Measurements from ENCODE around the gene ACTL7A.
"Not testable (repeated sequence)": the region's sequence is repeated elsewhere in the genome, so short reads cannot be mapped to it uniquely, and the experiment has no call there.

The ACTL7A gene

DNA sequence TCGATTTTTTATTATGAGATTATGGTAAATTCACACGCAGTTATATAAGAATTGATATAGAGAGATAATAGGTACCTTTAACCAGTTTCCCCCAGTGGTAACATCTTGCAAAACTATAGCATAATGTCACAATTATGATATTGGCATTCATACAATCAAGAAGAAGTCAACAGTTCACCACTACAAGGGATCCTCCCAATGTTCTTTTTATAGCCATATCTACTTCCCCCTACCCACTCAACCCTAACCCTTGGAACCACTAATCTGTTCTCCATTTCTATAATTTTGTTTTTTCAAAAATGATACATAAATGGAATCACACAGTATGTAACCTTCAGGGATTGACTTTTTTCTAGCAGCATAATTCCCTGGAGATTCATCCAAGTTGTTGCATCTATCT lies 16.1 kb upstream of the ACTL7A start:
- no peak overlapping the region for H3K4me3 ChIP-seq (ENCODE audit: low read depth, low read length)
- no peak for DNase-seq (ENCODE audit: low read depth)

DNA sequence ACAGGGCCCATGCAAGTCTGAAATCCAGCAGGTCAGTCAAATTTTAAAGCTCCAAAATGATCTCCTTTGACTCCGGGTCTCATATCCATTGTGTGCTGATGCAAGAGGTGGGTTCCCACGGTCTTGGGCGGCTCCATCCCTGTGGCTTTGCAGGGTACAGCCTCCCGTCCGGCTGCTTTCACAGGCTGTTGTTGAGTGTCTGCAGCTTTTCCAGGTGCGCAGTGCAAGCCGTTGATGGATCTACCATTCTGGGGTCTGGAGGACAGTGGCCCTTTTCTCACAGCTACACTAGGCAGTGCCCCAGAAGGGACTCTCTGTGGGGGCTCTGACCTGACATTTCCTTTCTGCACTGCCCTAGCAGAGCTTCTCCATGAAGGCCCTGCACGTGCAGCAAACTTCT lies 13.8 kb upstream of the ACTL7A start:
- DNase-seq (ENCODE audit: low read depth); H3K4me3 ChIP-seq (ENCODE audit: low read depth, low read length): not testable (repeated sequence)

DNA sequence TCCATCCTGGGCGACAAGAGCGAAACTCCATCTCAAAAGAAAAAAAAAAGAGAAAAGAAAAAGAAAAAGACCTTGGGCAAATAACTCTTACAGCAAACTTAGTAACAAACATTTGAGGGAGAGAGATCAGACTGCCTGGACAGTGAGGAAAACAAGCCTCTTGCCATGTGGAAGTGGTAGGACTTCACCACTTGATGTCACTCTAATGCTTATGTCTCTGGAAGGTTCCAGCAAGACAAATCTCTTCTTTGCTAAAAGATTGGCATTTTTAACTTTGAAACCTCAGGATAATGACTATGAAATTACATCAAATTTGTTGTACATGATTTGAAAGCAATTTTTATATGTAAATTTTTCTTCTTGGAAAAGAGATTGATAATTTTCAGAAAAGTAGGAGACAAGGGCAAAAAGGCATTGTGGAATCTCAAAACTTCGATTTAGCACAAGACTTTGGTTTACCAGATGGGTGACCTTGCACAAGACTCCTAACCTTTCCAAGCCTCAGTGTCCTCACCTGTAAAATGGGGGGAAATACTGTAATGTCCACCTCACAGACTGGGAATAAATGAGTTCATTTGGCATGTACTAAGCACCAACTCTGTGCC lies 11.7 kb upstream of the ACTL7A start:
- no peak overlapping the region for H3K4me3 ChIP-seq (ENCODE audit: low read depth, low read length)
- no peak for DNase-seq (ENCODE audit: low read depth)

GRCh38 chr9:108851138-108851537 lies 10.9 kb upstream of the ACTL7A start:
- no peak for DNase-seq (ENCODE audit: low read depth)
- no peak overlapping the region for H3K4me3 ChIP-seq (ENCODE audit: low read depth, low read length)

DNA sequence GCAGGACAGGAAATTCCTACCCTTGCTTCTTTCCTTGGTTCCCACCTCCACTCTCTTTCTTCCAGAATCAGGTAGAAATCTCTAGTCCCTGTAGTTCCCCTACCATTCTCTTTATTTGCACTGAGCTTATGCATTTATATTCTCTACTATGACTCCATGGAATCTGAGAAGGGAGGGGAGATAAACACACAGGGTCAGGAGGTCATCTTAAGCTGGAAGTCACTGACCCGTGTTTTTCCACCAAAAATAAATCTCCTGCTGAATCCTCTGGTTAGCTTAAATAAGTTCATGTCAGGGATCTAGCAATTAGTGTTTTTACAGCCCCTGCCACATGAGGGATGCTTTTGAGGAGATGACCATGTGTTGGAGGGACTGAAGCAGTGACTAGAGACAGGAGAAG lies 10.0 kb upstream of the ACTL7A start:
- no peak for DNase-seq (ENCODE audit: low read depth)
- H3K4me3 ChIP-seq (ENCODE audit: low read depth, low read length) = no peak overlapping the region

GRCh38 chr9:108854094-108854493 lies 8.0 kb upstream of the ACTL7A start:
- no peak overlapping the region for H3K4me3 ChIP-seq (ENCODE audit: low read depth, low read length)
- no peak for DNase-seq (ENCODE audit: low read depth)

DNA sequence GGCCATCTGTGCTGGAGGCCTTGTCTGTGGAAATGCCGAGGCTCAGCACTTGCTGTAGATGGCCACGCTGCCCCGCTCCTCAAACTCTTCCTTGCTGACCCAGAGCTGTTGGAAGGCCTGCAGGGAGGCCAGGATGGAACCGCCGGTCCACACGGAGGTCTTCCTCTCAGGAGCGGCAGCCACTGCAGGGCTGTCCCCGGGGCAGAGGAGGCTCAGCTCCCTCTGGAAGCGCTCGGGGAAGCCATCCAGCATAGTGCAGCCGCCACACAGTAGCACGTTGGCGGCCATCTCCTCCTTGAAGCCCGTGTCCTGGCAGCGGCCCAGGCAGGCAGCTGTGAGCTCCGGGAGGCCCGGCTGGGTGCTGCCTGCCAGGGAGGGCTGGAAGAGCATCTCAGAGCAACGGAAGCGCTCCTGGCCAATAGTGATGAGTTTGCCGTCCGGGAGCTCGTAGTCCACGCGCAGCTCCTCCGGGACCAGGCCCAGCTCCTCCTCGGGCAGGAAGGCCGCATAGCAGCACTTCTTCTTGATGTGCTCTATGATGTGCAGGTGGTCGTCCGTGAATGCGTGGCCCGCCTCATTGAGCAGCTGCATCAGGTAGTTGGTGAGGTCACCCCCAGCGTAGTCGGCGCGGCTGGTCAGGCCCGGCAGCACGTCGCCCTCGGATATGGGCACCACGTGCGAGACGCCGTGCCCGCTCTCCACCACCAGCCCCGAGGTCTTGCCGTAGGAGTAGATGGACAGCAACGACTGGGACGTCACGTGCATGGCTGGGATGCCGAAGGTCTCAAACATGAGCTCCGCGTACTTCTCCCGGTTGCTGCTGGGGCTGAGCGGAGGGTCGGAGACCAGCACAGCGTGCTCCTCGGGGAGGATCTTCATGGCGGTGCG lies 7.2 kb upstream of the ACTL7A start:
- H3K4me3 ChIP-seq (ENCODE audit: low read depth, low read length) = no peak overlapping the region
- DNase-seq (ENCODE audit: low read depth) = no peak

DNA sequence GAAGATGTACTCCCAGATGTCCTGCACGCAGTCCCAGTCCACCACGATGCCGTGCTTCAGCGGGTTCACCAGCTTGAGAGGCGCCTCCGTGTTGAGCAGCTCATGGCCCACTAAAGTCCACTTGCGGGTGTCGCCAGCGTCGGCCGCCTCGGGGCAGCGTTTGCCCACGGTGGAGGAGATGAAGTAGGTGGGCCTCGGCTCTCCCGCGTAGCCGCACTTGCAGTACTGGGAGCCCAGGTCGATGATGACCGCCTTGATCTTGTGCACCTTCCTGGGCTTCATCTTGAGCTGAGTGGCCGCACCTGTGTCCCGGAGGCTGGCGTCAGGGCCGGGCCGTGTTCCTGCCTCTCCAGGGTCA lies 6.6 kb upstream of the ACTL7A start:
- no peak overlapping the region for H3K4me3 ChIP-seq (ENCODE audit: low read depth, low read length)
- DNase-seq (ENCODE audit: low read depth) = no peak

GRCh38 chr9:108855888-108856287 lies 6.2 kb upstream of the ACTL7A start, which contains the start of gene ACTL7B:
ACTL7B (minus strand) TSS chr9:108855986; CDS start chr9:108855930, 56 bp downstream.
- no peak within 1 kb of the TSS for H3K4me3 ChIP-seq (ENCODE audit: low read depth, low read length)
- DNase-seq (ENCODE audit: low read depth) = no peak

DNA sequence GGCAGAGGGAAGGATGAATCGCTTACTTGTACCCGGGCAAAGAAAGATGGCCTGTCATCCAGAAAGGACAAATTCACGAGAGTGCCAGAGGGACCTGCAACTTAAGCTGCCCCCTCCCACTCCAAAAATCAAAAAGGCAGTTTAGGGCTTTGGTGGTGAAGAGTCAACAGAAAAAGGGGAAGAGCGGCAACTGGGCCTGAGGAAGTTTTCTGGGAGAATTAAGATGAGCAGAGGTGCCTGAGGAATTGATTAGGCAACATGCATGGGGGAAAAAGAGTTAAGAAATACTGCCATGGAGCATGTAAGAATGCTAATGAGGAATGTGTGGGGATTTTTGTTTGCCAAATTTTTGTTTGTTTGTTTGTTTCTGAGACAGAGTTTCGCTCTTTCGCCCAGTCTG lies 4.5 kb upstream of the ACTL7A start:
- no peak overlapping the region for H3K4me3 ChIP-seq (ENCODE audit: low read depth, low read length)
- DNase-seq (ENCODE audit: low read depth) = no peak

GRCh38 chr9:108859459-108860114 lies 2.5 kb upstream of the ACTL7A start:
- no peak overlapping the region for H3K4me3 ChIP-seq (ENCODE audit: low read depth, low read length)
- no peak for DNase-seq (ENCODE audit: low read depth)

DNA sequence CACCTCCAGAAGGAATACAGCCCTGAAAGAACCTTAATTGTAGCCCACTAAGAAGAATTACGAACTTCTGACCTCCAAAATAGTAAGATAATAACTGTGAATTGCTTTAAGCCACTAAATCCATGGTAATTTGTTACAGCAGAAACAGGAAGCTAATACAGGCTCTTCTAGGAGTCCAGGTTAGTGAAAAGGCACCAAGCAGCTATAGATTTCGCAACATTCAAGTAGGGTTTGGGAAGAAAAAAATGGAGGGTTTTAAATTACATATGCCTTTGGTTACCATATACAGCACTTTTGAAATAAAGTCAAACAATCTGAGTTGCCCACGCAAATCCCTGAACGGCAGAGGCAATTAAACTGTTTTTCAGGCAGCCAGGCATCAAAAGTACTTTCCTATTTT lies 1.7 kb upstream of the ACTL7A start:
- H3K4me3 ChIP-seq (ENCODE audit: low read depth, low read length) = no peak overlapping the region
- no peak for DNase-seq (ENCODE audit: low read depth)

- no peak for DNase-seq (ENCODE audit: low read depth)
- H3K4me3 ChIP-seq (ENCODE audit: low read depth, low read length) = no peak overlapping the region
Measured at GRCh38 chr9:108860764-108861163, 1.3 kb upstream of the ACTL7A start.

DNA sequence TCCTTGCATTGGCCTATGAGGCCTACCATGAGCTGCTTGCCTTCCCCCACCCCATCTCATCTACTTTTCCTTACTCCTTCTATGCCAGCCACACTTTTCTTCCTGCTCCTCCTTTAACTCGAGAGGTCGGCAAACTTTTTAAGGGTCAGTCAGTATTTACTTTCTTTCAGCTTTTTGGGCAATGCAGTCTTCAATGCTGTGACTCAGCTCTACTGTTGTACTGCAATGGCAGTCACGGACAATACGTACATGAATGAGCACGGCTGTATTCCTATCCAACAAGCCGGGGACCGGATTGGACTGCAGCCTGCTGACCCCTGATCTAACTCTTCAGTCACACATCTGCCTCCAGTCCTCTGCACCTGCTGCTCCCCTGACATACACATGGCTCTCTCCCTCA lies 602 bp upstream of the ACTL7A start:
- DNase-seq (ENCODE audit: low read depth) = no peak
- no peak overlapping the region for H3K4me3 ChIP-seq (ENCODE audit: low read depth, low read length)

GRCh38 chr9:108863891-108864290 lies 1.8 kb downstream of the ACTL7A start:
- DNase-seq (ENCODE audit: low read depth) = no peak
- no peak overlapping the region for H3K4me3 ChIP-seq (ENCODE audit: low read depth, low read length)

GRCh38 chr9:108864446-108864845 lies 2.4 kb downstream of the ACTL7A start:
- H3K4me3 ChIP-seq (ENCODE audit: low read depth, low read length) = no peak overlapping the region
- no peak for DNase-seq (ENCODE audit: low read depth)

DNA sequence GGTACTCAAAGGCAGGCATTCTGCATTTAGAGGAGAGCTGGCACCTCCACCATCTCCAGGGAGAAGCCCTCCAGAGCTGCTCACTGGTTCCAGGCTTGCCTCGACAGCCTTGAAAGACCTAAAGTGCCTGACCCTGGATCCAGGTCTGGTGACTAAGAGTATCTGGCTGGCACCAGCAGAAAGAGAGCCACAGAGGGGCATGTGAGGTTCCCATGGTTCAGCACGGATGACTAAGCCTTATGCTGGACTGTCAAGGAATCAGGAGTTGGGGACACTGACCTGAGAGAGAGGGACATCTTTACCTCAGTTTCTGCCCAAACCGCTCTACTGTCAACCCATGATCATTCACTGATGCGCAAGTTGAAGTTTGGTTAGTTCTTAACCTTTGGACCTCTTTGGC lies 3.0 kb downstream of the ACTL7A start:
- no peak for DNase-seq (ENCODE audit: low read depth)
- H3K4me3 ChIP-seq (ENCODE audit: low read depth, low read length) = no peak overlapping the region

DNA sequence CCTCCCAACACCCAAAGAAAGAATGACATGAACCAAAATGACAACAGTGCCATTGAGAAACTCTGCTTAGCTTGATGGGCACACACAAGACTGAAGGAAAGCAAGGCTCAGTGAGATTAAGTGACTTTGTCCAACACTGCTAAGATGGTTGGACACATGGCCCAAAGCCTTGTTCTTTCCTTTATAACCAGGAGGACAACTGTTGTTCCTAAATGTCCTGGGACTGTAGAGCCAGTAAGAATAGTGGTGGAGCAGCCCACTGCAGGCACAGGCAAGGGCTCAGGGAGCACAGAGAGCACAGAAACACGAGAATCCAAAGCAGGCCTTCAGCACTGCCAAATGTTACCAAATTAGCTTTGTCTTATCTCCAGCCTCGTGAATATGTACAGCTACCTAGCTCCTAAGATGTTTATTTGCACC lies 3.9 kb downstream of the ACTL7A start:
- H3K4me3 ChIP-seq (ENCODE audit: low read depth, low read length) = no peak overlapping the region
- no peak for DNase-seq (ENCODE audit: low read depth)

- DNase-seq (ENCODE audit: low read depth) = no peak
Measured at GRCh38 chr9:108867116-108867515, 5.0 kb downstream of the ACTL7A start.

GRCh38 chr9:108867829-108868228 lies 5.8 kb downstream of the ACTL7A start:
- DNase-seq (ENCODE audit: low read depth) = no peak
- no peak overlapping the region for H3K4me3 ChIP-seq (ENCODE audit: low read depth, low read length)

More at GRCh38 chr9:108867116-108867515, 5.0 kb downstream of the ACTL7A start:
- no peak overlapping the region for H3K4me3 ChIP-seq (ENCODE audit: low read depth, low read length)

All from skeletal muscle cell (primary cell).